ENCODE results near the gene FZD10.

DNA sequence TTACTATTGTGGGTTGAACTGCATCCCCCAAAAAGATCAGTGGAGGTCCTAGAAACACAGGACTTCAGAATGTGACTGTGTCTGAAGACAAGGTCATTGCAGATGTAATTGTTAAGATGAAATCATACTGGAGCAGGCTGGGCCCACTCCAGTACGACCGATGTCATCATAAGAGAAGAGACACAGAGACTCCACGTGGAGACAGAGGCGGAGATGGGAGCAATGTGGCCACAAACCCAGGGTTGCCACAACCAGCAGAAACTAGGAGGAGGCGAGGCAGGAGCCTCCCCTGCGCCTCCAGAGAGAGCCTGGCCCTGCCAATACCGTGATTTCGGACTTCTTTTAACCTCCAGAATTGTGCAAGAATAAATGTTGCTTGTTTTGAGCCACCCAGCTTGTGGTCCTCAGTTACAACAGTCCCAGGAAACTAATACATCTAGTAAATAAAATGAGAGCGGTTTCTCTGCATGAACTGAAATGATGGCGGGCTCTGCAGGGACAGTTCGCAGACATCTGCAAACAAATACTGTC is 25.7 kb upstream of the FZD10 start:
- TF ChIP-seq, protein P1, sequence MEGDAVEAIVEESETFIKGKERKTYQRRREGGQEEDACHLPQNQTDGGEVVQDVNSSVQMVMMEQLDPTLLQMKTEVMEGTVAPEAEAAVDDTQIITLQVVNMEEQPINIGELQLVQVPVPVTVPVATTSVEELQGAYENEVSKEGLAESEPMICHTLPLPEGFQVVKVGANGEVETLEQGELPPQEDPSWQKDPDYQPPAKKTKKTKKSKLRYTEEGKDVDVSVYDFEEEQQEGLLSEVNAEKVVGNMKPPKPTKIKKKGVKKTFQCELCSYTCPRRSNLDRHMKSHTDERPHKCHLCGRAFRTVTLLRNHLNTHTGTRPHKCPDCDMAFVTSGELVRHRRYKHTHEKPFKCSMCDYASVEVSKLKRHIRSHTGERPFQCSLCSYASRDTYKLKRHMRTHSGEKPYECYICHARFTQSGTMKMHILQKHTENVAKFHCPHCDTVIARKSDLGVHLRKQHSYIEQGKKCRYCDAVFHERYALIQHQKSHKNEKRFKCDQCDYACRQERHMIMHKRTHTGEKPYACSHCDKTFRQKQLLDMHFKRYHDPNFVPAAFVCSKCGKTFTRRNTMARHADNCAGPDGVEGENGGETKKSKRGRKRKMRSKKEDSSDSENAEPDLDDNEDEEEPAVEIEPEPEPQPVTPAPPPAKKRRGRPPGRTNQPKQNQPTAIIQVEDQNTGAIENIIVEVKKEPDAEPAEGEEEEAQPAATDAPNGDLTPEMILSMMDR (IDR thresholded peaks at IDR 0.05; ENCODE audit: low read length), result no peak
- no peak for TF ChIP-seq EZH2 (IDR thresholded peaks at IDR 0.05; ENCODE audit: borderline replicate concordance, low read length)

All from OCI-LY1 (cell line).